ENCODE results near the gene SLA2. TPM values are rescaled to one million over a fixed set of nuclear protein-coding genes. Genes with fewer than 3 reads are reported as not detected.

SLA2 gene
- polyA plus RNA-seq, 1 of the 3 experiments (the other 2 are of a cell fraction) = not detected

DNA sequence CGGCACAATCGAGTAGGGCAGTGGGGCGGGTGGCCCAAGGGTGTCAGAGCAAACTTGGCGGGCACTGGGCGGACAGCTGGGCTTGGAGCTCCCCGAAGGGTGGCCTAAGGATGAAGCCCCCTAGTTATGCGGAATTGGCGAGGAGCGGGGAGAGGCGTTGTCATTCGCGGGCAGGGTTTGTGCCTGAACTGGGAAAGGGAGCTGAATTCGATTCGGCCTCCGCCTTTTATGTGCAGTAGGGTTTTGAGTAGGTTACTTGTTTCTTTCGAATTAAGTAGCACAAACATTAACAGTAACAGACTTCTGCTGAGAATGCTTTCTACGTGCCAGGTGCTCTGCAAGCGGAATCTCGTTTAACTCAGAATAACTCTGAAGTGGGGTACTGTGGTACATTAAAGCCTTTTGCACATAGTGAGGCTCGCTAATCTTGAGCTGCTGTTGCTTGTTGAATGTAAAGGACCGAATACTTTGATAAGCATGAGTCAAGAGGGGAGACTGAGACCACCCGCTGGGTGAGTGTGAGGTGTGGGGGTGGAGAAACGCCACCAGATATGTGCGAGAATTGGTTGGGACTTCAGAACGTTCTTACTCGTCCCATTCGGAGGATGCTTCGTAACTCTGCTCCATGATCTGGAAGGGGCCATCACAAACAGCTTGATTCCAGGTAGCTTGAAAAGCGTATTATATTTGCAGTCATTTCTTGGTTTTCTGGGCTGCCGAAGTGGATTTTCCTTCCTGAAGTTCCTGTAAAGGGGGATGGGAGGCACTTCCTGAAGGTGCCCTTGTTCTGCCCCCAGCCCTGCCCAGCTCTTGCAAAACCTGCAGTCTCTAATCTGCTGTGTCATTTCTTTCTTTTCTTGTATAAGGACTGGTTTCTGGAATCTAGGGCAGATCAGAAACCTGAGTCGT is 39.6 kb downstream of the SLA2 start:
- Histone ChIP-seq H3K9ac (peak overlapping the region; percentile 92), H2AFZ (ENCODE audit: low read depth) (peak overlapping the region; percentile 88; the same call in 1 of the 2 replicates), H4K20me1 (ENCODE audit: insufficient read depth) (peaks cover 18% of the 10 kb centered on the region; the same call in 1 of the 2 replicates), H3K9me3 (no peaks in the 10 kb centered on the region), H3K9me2 (no peaks in the 10 kb centered on the region), H3K36me3 (replicated peaks in 1 of 2; ENCODE audit: control insufficient read depth in 1 of 2, insufficient read depth in 2 of 2, low read length in 1 of 2) (peaks cover 13 to 31% of the 10 kb centered on the region in 2 experiments), H3K4me3 (ENCODE audit: low read depth in 2 of 2, low read length in 1 of 2) (peak overlapping the region; percentile 76 to 99), H3K4me1 (ENCODE audit: control insufficient read depth in 1 of 2, insufficient read depth in 2 of 2, low read depth in 1 of 2, low read length in 1 of 2) (peaks cover 4 to 12% of the 10 kb centered on the region in 2 experiments; a peak in 1 of 4 replicates), H3F3A (replicated peaks; ENCODE audit: insufficient read depth) (peaks cover 2% of the 10 kb centered on the region), H3K27me3 (ENCODE audit: insufficient read depth) (no peaks in the 10 kb centered on the region), H3K4me2 (peak overlapping the region; percentile 85), H3K79me2 (ENCODE audit: insufficient read depth) (peaks cover 38% of the 10 kb centered on the region), H3K27ac (ENCODE audit: low read depth in 2 of 2, low read length in 1 of 2) (peak overlapping the region; percentile 29 to 73; a peak in 3 of 4 replicates)
- TF ChIP-seq EP300 (IDR thresholded peaks at IDR 0.05; ENCODE audit: borderline replicate concordance in 1 of 2, low read depth in 1 of 2, low read length in 1 of 2) (no peak), ELF1 (IDR thresholded peaks at IDR 0.05) (0 out of 2 replicates have a peak, but pooled peaks have one; percentile 14)
- DNase-seq = no peak
- ChIA-PET CTCF (interaction anchor here (0.7 to 3.9 kb wide), 25 partner anchors 8 to 404 kb away, joined by 3 to 37 read pairs (median 4); partner anchors contain the start of genes DSN1, NDRG3 and TGIF2), POLR2A (interaction anchor here (0.9 to 1.4 kb wide), 5 partner anchors 19 to 146 kb away, joined by 3 to 6 read pairs (median 5); partner anchors contain the start of gene NDRG3)
- WGBS (ENCODE audit: low lambda C conversion rate) = 3% methylated on average over 31 of the region's 31 CpGs

DNA sequence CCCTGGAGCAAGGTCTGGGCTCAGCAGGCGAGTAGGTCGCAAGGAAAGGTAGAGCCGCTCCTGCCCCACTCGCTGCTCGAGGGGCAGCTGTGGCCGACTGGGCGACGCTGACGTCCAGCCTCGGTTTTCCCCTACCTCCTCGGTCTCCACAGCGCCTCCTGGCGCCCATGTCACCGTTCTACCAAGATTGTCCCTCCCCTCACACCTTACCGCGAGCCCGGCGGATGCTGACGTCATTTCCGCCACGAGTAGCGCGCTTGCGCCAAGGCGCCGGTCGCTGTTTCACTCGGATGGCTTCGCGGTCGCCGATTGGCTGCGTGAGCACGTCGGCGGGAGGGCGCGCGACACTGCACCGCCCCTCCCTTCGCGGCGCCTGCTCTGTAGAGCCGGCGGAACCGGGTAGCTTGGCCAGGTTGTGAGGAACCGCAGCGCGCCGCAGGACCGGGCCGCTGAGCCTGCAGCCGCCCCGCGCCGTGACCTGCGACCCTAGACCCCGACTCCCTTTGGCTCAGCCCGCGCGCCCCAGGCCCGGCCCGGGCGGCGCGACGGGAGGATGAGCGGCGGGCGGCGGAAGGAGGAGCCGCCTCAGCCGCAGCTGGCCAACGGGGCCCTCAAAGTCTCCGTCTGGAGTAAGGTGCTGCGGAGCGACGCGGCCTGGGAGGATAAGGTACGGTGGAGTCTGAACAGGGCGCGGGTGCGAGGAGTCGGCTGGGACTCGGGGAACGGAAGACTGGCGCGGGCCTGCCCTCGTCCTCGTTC is 40.4 kb downstream of the SLA2 start, which contains the start of gene RAB5IF:
RAB5IF (plus strand) TSS at position 381 of the 759 bp plus-strand sequence; CDS start at position 554, 173 bp downstream.
- peaks cover 11 to 28% of the 10 kb centered on the region in 2 experiments for H3K36me3 ChIP-seq (replicated peaks in 1 of 2; ENCODE audit: control insufficient read depth in 1 of 2, insufficient read depth in 2 of 2, low read length in 1 of 2)
- WGBS (ENCODE audit: low lambda C conversion rate) = 1% methylated on average over 47 of the region's 90 CpGs
- TF ChIP-seq, protein P1, sequence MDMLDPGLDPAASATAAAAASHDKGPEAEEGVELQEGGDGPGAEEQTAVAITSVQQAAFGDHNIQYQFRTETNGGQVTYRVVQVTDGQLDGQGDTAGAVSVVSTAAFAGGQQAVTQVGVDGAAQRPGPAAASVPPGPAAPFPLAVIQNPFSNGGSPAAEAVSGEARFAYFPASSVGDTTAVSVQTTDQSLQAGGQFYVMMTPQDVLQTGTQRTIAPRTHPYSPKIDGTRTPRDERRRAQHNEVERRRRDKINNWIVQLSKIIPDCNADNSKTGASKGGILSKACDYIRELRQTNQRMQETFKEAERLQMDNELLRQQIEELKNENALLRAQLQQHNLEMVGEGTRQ (IDR thresholded peaks at IDR 0.05; ENCODE audit: borderline replicate concordance, low read depth, low read length) = no peak
- TF ChIP-seq, protein P2, sequence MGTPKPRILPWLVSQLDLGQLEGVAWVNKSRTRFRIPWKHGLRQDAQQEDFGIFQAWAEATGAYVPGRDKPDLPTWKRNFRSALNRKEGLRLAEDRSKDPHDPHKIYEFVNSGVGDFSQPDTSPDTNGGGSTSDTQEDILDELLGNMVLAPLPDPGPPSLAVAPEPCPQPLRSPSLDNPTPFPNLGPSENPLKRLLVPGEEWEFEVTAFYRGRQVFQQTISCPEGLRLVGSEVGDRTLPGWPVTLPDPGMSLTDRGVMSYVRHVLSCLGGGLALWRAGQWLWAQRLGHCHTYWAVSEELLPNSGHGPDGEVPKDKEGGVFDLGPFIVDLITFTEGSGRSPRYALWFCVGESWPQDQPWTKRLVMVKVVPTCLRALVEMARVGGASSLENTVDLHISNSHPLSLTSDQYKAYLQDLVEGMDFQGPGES (IDR thresholded peaks at IDR 0.05; ENCODE audit: low read depth, low read length) = no peak
- TF ChIP-seq RFX5 (IDR thresholded peaks at IDR 0.05; ENCODE audit: low read length) (peak; percentile 63; the same call in 1 of the 2 replicates), FOSL2 (IDR thresholded peaks at IDR 0.05; ENCODE audit: borderline replicate concordance, low read depth) (no peak), TAF1 (IDR thresholded peaks at IDR 0.05; ENCODE audit: borderline replicate concordance, low read depth, low read length) (peak; percentile 25; the same call in 1 of the 2 replicates), ELF1 (IDR thresholded peaks at IDR 0.05) (peak; percentile 64), YY1 (IDR thresholded peaks at IDR 0.05; ENCODE audit: low read depth) (no peak), MEF2A (IDR thresholded peaks at IDR 0.05; ENCODE audit: borderline replicate concordance, low read depth) (no peak), GATA2 (CRISPR knock-in tag; IDR thresholded peaks at IDR 0.05) (no peak), FOXJ3 (CRISPR knock-in tag; IDR thresholded peaks at IDR 0.05) (no peak), SIN3A (IDR thresholded peaks at IDR 0.05; ENCODE audit: borderline replicate concordance, low read depth, low read length) (peak; percentile 85; the same call in 1 of the 2 replicates), TEAD4 (IDR thresholded peaks at IDR 0.05; ENCODE audit: borderline replicate concordance, insufficient read depth) (no peak), JUND (IDR thresholded peaks at IDR 0.05) (no peak)
- TF ChIP-seq, protein P3, sequence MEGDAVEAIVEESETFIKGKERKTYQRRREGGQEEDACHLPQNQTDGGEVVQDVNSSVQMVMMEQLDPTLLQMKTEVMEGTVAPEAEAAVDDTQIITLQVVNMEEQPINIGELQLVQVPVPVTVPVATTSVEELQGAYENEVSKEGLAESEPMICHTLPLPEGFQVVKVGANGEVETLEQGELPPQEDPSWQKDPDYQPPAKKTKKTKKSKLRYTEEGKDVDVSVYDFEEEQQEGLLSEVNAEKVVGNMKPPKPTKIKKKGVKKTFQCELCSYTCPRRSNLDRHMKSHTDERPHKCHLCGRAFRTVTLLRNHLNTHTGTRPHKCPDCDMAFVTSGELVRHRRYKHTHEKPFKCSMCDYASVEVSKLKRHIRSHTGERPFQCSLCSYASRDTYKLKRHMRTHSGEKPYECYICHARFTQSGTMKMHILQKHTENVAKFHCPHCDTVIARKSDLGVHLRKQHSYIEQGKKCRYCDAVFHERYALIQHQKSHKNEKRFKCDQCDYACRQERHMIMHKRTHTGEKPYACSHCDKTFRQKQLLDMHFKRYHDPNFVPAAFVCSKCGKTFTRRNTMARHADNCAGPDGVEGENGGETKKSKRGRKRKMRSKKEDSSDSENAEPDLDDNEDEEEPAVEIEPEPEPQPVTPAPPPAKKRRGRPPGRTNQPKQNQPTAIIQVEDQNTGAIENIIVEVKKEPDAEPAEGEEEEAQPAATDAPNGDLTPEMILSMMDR (IDR thresholded peaks at IDR 0.05) = peak; percentile 80
- TF ChIP-seq, protein P4, sequence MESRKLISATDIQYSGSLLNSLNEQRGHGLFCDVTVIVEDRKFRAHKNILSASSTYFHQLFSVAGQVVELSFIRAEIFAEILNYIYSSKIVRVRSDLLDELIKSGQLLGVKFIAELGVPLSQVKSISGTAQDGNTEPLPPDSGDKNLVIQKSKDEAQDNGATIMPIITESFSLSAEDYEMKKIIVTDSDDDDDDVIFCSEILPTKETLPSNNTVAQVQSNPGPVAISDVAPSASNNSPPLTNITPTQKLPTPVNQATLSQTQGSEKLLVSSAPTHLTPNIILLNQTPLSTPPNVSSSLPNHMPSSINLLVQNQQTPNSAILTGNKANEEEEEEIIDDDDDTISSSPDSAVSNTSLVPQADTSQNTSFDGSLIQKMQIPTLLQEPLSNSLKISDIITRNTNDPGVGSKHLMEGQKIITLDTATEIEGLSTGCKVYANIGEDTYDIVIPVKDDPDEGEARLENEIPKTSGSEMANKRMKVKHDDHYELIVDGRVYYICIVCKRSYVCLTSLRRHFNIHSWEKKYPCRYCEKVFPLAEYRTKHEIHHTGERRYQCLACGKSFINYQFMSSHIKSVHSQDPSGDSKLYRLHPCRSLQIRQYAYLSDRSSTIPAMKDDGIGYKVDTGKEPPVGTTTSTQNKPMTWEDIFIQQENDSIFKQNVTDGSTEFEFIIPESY (IDR thresholded peaks at IDR 0.05; ENCODE audit: borderline replicate concordance, low read depth) = peak; percentile 49; the same call in 1 of the 2 replicates

More for the DNA sequence above, 40.4 kb downstream of the SLA2 start, which contains the start of gene RAB5IF:
- H3K9me3 ChIP-seq = no peaks in the 10 kb centered on the region
- H3K4me2 ChIP-seq = peak within 1 kb of the TSS; percentile 85
- peak within 1 kb of the TSS; percentile 76 to 99 for H3K4me3 ChIP-seq (ENCODE audit: low read depth in 2 of 2, low read length in 1 of 2)
- peak within 1 kb of the TSS; percentile 92 for H3K9ac ChIP-seq
- ChIA-PET CTCF (interaction anchor here (0.6 to 3.9 kb wide), 38 partner anchors 9 to 1155 kb away, joined by 3 to 37 read pairs (median 4); partner anchors contain the start of genes DSN1, MYL9, NDRG3 and TGIF2), POLR2A (interaction anchor here (0.7 to 1.4 kb wide), 7 partner anchors 18 to 149 kb away, joined by 3 to 6 read pairs (median 3); partner anchors contain the start of gene NDRG3)
- H3K4me1 ChIP-seq (ENCODE audit: control insufficient read depth in 1 of 2, insufficient read depth in 2 of 2, low read depth in 1 of 2, low read length in 1 of 2) = peaks cover 4 to 12% of the 10 kb centered on the region in 2 experiments; a peak in 1 of 4 replicates
- peak within 1 kb of the TSS; percentile 64 to 73 for H3K27ac ChIP-seq (ENCODE audit: low read depth in 2 of 2, low read length in 1 of 2)
- H3K79me2 ChIP-seq (ENCODE audit: insufficient read depth) = peaks cover 38% of the 10 kb centered on the region
- no peaks in the 10 kb centered on the region for H3F3A ChIP-seq (replicated peaks; ENCODE audit: insufficient read depth)
- no peaks in the 10 kb centered on the region for H3K9me2 ChIP-seq
- DNase-seq = peak; percentile 96
- H3K27me3 ChIP-seq (ENCODE audit: insufficient read depth) = no peaks in the 10 kb centered on the region
- H2AFZ ChIP-seq (ENCODE audit: low read depth) = peak within 1 kb of the TSS; percentile 99
- peaks cover 18% of the 10 kb centered on the region; the same call in 1 of the 2 replicates for H4K20me1 ChIP-seq (ENCODE audit: insufficient read depth)
